GM04503 (cell line): ENCODE measurements around the gene ETS1.

Experiments
- DNase-seq: peaks from one replicate; pipeline ENCODE4 v3.0.0-alpha.2; 2012; ENCODE audit warnings: low read depth

ETS1 gene

GRCh38 chr11:128567130-128567529, 20.2 kb downstream of the ETS1 start:
- no peak for DNase-seq

- no peak for DNase-seq
These were observed 21.5 kb downstream of the ETS1 start for GRCh38 chr11:128565881-128566280.

DNA sequence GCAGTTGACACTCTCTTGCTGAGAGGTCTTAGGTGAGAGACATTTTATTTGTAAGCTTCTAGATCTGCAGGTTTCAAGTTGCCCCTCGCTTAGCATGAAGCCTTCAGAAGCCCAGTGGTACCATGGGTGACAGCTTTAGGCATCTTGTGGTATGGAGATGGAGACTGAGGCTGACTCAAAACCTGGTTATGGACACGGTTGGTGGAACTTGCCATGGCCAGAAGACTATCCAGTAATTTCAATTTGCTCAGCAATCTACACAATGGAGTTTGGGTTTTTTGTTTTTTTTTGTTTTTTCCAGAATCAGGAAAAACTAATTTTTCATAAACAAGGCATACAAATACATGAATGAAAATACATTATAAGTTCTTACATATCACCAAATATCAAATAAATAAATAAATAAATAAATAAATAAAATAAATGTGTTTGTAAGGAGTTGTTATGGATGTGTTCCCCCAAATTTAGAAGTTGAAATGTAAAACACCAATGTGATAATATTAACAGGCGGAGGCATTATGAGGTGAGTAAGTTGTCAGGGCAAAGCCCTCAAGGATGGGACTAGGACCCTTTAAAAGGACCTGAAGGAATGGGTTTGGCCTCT, 22.6 kb downstream of the ETS1 start:
- no peak for DNase-seq

- DNase-seq, result no peak
These were observed 23.3 kb downstream of the ETS1 start for GRCh38 chr11:128563942-128564641.

GRCh38 chr11:128563308-128563707, 24.1 kb downstream of the ETS1 start:
- no peak for DNase-seq

DNA sequence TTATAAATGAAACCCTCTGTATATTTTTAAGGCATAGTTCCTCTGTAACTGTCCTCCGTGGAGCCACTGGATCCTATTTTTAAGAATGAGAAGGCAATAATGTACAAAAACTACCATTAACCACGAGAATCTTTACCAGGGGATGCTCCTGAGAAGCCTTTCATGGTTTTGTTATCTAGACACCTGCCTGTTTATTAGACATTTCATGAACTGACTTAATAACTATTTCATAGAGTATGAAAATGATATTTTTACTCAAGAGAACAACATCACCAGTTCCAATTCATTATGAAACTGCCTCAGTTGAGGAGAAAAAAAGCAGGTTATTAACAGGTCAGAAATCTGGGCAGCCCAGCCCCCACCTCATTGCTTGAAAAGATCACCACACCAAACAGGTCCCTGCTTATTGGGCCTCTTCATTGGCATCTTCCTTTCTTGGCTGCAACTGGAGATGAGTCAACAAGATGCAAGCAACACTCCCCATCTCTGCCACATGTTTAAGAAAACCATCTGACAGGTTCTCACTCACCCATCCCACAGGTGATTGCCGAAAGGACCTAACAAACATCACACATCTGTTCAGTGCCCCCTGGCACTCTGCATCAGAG, 27.8 kb downstream of the ETS1 start:
- DNase-seq, result no peak

GRCh38 chr11:128555606-128556005, 31.8 kb downstream of the ETS1 start:
- no peak for DNase-seq

DNA sequence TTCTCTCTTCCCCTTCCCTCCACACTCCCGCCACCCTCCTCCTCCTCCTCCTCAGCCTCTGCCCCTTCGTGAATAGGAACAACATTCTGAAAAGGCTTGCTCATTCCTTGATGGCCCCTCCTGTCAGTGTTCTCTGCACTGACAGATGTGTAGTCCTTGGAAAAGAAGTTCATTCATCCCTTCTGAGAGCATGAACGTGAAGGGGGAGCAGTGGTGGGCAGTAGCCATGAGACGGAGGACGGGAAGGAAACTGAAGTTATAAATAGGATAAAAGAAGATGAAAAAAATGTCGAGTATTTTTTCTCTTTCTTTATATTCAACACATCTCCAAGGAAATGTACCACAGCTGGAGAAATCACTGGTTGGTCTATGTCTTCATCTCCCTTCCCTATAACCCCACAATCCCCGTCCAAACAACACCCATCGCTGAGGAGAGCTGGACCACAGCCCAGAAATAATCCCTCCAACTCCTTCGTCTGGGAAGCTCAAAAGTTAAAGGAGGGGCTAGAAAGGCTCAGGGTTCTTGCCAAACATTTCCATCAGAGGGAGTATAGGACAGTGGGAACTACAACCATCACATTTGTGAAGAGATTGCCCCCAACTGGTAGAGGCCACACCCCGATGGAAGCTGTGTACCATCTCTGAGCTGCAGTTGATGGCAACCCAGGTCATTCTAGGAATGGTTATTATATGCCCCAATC, 33.5 kb downstream of the ETS1 start:
- DNase-seq, result no peak

- no peak for DNase-seq
These were observed 34.3 kb downstream of the ETS1 start for GRCh38 chr11:128552783-128553661.

DNA sequence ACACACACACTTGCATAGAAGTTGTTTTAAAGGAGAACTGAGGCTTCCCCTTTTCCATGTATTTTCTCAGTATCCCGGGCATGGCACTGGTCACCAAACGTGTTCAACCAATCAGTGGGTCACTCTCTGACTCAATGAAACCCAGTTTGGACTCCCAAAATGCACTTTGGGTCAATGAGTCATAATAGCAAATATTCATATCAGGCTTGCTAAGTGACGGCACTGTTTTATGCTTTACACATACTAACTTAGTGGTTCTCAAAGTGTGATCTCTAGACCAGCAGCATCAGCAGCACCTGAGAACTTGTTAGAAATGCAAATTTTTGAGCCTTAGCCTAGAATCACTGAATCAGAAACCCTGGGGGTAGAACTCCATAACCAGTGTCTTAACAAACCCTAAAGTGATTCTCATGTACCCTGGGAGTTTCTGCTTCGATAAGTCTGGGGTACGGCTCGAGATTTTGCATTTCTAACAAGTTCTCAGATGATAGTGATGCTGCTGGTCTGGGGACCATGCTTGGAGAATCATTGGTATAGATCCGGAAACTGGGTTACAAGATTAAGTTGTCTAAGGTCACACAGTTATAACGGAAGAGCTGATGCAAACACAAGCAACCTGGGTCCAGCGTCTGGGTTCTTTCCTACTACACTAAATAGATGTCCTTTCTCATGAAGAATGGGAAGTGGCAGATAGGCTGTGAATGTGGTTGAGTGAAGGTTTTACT, 35.6 kb downstream of the ETS1 start:
- DNase-seq, result no peak

- DNase-seq, result no peak
These were observed 36.3 kb downstream of the ETS1 start for GRCh38 chr11:128551058-128551457.

DNA sequence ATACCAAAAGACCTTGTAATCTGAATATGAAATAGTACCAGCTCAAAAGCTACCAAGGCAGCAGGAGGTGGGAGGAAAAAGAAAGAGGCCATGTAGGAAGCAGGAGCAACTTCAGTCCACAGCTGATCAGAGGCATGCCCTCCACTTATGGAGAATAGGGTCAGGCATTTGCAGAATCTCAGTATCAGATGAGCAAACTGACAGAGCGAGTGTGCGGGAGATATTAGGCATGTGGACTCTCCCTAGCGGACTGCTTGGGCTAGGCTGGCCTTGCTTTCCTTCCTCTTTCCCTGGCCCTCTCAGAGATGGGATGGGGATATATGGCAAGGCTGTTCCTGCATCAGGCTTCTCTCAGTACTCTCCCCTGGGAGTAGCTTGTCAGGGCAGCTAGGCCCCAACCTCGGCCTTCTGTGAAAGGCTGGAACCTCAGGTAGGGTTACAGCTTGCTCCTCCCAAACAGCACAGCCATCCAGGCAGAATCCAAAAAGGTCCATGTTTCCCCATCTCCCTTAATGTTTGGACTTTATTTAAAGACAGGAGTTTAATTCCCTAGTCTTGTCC, 37.0 kb downstream of the ETS1 start:
- no peak for DNase-seq

DNA sequence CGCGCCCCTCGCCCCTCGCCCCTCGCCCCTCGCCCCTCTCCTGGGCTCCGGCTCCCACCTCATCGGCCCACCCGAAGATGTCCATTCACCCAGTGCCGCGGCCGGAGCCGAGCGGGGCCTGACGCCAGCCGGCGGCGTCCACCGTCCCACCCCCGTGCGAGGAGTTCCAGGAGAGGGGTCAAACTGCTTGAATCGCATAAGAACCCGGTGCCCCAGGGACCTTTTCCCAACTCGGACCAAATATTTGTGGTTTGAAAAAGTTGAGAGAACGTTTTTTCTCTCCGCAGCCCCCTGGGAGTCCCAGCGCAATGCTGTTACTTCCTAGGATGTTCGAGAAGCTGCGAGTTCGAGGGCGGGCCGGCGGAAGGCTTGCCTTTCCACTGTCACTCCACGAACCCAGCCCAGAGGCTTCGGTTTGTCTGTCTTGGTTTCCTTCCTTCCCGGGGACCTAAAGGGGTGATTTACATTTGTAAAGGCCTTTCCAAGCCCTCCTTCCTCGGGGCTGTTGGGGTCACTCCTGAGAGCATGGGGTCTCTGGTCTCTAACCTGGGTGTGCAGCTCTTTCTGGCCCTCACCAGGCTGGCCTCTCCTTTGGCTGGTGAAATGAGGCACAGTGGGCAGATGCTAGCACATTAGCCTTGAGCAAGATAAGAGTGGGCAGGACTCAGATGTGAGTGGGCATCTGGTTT, 38.0 kb downstream of the ETS1 start:
- no peak for DNase-seq

- DNase-seq, result no peak
These were observed 38.6 kb downstream of the ETS1 start for GRCh38 chr11:128548649-128549255.

GRCh38 chr11:128547946-128548648, 39.3 kb downstream of the ETS1 start:
- DNase-seq, result no peak

DNA sequence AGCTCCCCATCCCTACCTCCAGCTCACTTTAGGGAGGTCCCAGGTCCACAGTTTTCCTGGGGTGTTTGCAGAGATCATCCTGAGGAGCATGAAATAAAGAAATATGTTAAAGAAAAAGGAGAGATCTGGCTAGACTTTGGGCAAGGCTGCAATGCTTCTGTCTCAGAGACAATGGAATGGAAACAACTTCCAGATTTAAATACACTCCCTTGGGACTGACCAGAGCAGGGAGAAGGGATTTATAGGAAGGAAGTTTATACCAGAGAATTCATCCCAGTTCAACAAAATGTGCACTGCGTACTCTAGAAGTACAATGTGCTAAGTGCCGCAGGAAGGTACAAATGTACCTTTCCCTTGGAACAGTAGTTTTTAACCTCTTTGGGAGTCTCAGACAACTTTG, 40.4 kb downstream of the ETS1 start:
- no peak for DNase-seq

- DNase-seq, result no peak
These were observed 42.8 kb downstream of the ETS1 start for GRCh38 chr11:128544471-128545051.

- no peak for DNase-seq
These were observed 46.9 kb downstream of the ETS1 start for GRCh38 chr11:128540469-128540868.

- no peak for DNase-seq
These were observed 50.9 kb downstream of the ETS1 start for GRCh38 chr11:128536506-128536905.
